Measurements from ENCODE around the gene EPHA5. TPM values are rescaled to one million over a fixed set of nuclear protein-coding genes. Genes with fewer than 3 reads are reported as not detected.

The EPHA5 gene
- total and polyA plus RNA-seq, 9 of the 15 experiments (the other 6 are each of a cell fraction or from before 2014, with no cell fraction given): 0.04 TPM; not detected in 8

GRCh38 chr4:65336465-65336864 lies 333.8 kb downstream of the EPHA5 start:
- no peak overlapping the region for H3K4me3 ChIP-seq
- no peak overlapping the region for H3K27ac ChIP-seq (ENCODE audit: extremely low read depth, low read depth, low read length)
- ChIA-PET POLR2A (no interaction called here), CTCF (ENCODE audit: low intra/inter-chr PET ratio) (no interaction called here)
- TF ChIP-seq KLF13 (tag; IDR thresholded peaks at IDR 0.05; ENCODE audit: borderline replicate concordance, low read depth) (no peak), ATF6 (CRISPR knock-in tag; IDR thresholded peaks at IDR 0.05) (no peak), PHB (CRISPR knock-in tag; IDR thresholded peaks at IDR 0.05) (no peak), POLR2A (conservative IDR thresholded peaks at IDR 0.05) (no peak), ZNF324 (CRISPR knock-in tag; IDR thresholded peaks at IDR 0.05) (no peak), TRIM25 (IDR thresholded peaks at IDR 0.05; ENCODE audit: borderline replicate concordance) (no peak), ELF4 (CRISPR knock-in tag; IDR thresholded peaks at IDR 0.05) (no peak), ATF7 (IDR thresholded peaks at IDR 0.05) (no peak), ZNF766 (CRISPR knock-in tag; conservative IDR thresholded peaks at IDR 0.05) (no peak), CBX2 (IDR thresholded peaks at IDR 0.05; ENCODE audit: insufficient read depth, low read length, poor library complexity, severe bottlenecking) (no peak), NFIX (CRISPR knock-in tag; IDR thresholded peaks at IDR 0.05; ENCODE audit: low read depth) (no peak)
- no peaks in the 10 kb centered on the region for H3K79me2 ChIP-seq (ENCODE audit: control insufficient read depth, insufficient read depth, low read length)
- no peaks in the 10 kb centered on the region for H3K9me1 ChIP-seq (ENCODE audit: control insufficient read depth, insufficient read depth, low read length)
- BruUV-seq (replicated peaks): no TSS peak
- H3K4me2 ChIP-seq (ENCODE audit: insufficient read depth, low read length): no peak overlapping the region
- in situ Hi-C loops (cut with MboI) (no loop called here), intact Hi-C loops (cut with micrococcal nuclease) (no loop called here)
- H3K9me3 ChIP-seq (replicated peaks; ENCODE audit: control insufficient read depth, insufficient read depth, low read depth, low read length): no peaks in the 10 kb centered on the region
- no peak overlapping the region for H2AFZ ChIP-seq (ENCODE audit: low read depth, low read length)
- no peaks in the 10 kb centered on the region for H3K4me1 ChIP-seq (replicated peaks in 1 of 2; ENCODE audit: control insufficient read depth in 2 of 2, insufficient read depth in 2 of 2, low read length in 2 of 2)
- WGBS (ENCODE audit: insufficient coverage, low coverage, missing lambda C conversion rate): 0% methylated on average over 1 of the region's 1 CpG
- H4K20me1 ChIP-seq (replicated peaks; ENCODE audit: control insufficient read depth, insufficient read depth, low read length): no peaks in the 10 kb centered on the region
- FAIRE-seq (no peak), DNase-seq (ENCODE audit: extremely low read depth in 1 of 4, low spot score in 3 of 4) (no peak), ATAC-seq (no peak)
- no peaks in the 10 kb centered on the region for H3K36me3 ChIP-seq (ENCODE audit: control insufficient read depth, insufficient read depth, low read length)
- no peaks in the 10 kb centered on the region for H3K27me3 ChIP-seq (ENCODE audit: control insufficient read depth in 2 of 2, insufficient read depth in 2 of 2, low read length in 2 of 2)
- H3K9ac ChIP-seq (ENCODE audit: insufficient read depth in 1 of 2, low read depth in 2 of 2, low read length in 2 of 2): no peak overlapping the region

Data from K562 (cell line).